Measurements from ENCODE around the gene TPCN1.

- TF ChIP-seq CTCF (IDR thresholded peaks at IDR 0.05) (no peak), ZFX (IDR thresholded peaks at IDR 0.05; ENCODE audit: borderline replicate concordance) (no peak)
Measured at GRCh38 chr12:113247123-113248050, 26.1 kb downstream of the TPCN1 start.

Data from 22Rv1 (cell line).